Measurements from ENCODE around the gene SETBP1.

GRCh38 chr18:44893045-44893706 is 212.5 kb downstream of the SETBP1 start:
- TF ChIP-seq CTCF (conservative IDR thresholded peaks at IDR 0.05; ENCODE audit: low read depth, low read length) (no peak), EZH2 (IDR thresholded peaks at IDR 0.05; ENCODE audit: borderline replicate concordance, low read depth, low read length, poor library complexity, severe bottlenecking) (no peak)
